ENCODE measurements around the gene TXLNG.
A peak's percentile ranks its signal among the peaks of the same experiment; 100 is the strongest.

The TXLNG gene

DNA sequence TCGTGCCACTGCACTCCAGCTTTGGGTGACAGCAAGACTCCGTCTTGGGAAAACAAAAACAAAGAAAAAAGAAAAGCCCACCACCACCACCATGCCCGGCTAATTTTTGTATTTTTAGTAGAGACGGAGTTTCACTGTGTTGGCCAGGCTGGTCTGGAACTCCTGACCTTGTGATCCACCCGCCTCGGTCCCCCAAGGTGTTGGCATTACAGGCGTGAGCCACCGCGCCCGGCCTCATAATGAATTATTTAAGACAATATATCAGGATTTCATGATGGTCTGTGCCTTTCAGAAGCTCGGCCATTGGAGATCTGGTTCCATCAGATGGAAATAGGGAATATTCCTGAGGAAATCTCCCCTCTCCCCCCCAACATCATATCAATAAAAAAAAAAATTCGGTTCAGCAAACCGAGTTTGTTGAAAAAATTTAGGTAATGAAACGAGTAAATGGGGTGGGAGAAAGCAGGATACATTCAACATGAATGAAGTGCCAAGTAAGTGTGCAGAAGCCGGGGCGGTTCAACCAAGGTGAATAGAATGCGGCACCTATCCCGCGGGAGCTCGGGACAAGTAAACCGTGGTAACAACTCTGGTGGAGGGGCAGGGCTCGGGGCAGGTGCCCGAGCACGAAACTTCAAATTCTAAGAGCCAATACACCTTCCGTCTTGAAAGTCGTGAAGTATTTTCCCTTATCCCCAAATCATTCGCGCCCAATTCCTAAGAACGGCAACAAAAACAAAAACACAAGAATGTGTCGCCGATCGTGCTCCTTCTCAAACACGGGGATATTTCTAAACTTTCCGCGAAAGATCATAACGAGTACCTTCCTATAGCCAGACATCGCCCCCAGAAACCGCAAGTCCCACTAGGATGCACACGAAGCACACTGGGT is 773 bp upstream of the TXLNG start:
- DNase-seq (ENCODE audit: low spot score), result no peak

DNA sequence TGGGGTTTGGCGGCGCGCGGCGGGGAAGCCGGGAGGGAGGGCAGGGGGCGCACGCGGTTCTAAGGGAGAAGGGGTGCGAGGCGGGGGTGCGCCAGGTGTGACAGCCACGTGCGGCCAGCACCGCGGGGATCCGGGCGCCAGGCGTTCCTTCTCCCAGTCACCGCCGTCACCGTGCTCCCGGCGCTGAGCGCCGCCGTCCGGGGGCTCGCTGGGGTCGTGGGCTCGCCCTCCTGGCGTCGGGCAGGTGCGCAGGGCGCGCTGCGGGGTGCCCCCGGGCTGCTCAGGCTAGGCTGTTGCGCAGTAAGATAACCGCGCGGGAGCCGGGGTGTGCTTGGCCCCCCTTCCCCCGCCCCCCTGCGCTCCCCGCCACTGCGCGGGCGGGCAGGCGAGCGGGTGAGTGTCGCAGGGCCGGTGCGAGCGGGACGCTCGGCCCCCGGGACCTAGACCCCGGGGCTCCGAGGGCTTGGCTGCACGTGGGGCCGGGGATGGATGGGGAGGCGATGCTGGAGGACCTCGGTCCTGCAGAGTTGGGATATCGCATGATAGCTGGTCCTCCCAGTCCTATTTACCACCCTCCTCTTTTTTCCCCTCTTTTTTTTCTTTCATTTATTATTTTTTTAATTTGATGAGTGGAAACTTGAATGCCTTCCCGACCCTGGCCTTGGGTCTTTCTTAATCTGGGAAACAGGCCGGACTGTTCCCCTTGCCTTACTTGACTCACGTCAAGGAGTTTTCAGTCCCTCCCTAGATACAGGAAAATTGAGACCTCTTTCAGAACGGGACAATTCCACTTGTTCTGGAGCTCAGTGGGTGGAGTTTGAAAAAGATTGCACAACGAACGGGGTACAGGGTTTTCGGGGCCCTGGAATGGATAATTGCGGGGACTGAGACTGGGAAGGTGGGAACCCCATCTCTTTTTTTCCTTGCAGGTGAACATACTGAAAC is 797 bp downstream of the TXLNG start:
- no peak for DNase-seq (ENCODE audit: low spot score)

DNA sequence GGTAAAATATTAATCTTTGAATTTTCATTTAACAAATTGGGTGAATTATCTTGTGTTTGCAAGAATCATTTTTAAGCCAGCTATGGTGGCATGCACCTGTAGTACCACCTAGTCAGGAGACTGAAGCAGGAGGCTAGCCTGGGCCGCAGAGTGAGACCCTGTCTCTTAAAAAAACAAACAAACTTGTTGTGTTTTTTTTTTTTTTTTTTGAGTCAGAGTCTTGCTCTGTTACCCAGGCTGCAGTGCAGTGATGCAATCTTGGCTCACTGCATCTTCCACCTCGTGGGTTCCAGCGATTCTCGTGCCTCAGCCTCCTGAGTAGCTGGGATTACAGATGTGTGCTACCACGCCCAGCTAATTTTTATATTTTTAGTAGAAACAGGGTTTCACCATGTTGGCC is 2.2 kb downstream of the TXLNG start:
- no peak for DNase-seq (ENCODE audit: low spot score)

DNA sequence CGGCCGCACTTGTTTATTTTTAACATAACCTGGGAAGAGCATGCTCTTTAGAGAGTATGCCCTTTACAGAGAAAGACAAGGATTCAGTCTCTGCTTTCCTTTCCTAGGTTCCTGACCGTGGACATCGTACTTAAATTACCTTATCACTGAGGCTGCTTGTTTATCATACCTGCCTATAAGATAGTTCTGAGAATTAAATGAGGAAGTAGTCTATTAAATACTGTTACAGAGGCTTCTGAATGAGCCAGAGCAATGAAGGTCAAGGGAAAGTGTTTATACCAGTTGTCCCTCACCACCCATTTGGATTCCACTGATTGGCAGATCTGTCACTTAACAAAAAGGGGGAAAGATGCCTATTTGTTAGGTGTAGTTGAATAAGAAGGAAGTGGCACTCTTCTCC is 10.0 kb downstream of the TXLNG start:
- no peak for DNase-seq (ENCODE audit: low spot score)

DNA sequence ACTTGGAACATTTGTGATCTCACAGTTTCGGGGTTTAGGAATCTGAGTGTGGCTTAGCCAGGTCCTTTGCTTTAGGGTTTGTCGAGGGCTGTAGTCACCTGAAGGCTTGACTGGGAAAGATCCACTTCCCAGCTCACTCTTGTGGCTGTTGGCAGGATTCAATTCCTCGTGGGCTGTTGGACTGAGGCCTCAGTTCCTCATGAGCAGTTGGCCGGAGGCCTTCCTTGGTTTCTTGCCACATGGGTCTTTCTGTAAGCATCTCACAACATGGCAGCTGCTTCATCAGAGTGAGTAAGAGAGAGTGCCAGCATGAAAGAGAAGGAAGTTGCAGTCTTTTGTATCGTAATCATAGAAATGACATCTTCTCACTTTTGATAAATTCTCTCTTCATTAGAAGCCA is 11.1 kb downstream of the TXLNG start:
- peak; percentile 81 for DNase-seq (ENCODE audit: low spot score)

DNA sequence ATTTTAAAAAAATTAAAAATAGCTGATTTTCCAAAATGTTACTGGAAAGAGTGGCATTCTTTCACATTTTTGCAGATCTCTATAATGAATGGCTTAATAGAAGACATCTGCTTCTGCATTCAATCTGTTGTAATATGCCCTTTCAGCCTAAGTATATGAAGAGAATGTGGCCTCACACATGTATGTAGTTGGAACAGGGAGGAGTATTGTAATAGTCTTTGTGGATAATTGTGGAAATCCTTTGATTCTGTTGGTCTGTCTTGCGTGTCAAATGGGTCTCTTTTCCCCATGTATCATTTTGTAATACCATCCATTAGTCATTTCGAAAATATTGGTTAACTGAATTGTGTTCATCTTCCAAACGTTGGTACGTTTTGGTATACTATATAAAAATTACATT is 11.6 kb downstream of the TXLNG start:
- no peak for DNase-seq (ENCODE audit: low spot score)

DNA sequence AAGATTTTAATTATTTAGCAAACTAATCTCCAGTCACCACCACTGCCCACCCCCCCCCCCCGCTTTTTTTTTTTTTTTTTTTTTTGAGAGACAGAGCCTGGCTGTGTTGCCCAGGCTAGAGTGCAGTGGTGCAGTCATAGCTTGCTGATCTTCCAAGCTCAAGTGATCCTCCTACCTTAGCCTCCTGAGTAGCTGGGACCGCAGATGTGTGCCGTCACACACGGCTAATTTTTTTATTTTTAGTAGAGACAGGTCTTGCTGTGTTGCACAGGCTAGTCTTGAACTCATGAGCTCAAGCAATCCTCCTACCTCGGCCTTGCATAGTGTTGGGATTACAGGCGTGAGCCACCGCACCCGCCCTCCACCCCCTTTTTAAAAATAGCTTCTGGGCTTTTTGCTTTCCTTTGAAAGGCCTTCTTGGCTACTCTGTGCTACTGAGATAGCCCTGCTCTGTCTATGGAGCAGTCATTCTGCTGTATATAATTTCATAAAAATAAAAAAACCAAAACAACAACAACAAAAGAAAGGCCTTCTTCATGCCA is 18.7 kb downstream of the TXLNG start:
- DNase-seq (ENCODE audit: low spot score), result no peak

DNA sequence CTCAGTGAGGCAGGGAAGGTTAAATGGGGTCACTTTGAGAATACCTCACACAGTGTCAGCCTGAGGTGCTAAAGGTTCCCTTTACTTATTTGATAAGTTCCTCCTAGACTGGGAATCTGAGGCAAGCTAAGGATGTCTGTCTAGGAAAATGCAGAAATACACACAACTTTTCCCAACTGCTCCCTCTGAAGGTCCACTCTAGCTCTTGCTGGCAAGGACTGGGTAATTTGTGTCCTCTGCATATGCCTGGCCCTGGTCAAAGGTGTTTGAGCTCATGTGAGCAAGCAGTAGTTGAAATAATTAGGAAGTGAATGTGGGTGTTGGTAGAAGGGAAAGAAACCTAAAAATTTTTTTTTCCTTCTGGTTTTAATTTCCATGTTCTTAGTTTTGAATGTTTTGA is 21.3 kb downstream of the TXLNG start:
- no peak for DNase-seq (ENCODE audit: low spot score)

DNA sequence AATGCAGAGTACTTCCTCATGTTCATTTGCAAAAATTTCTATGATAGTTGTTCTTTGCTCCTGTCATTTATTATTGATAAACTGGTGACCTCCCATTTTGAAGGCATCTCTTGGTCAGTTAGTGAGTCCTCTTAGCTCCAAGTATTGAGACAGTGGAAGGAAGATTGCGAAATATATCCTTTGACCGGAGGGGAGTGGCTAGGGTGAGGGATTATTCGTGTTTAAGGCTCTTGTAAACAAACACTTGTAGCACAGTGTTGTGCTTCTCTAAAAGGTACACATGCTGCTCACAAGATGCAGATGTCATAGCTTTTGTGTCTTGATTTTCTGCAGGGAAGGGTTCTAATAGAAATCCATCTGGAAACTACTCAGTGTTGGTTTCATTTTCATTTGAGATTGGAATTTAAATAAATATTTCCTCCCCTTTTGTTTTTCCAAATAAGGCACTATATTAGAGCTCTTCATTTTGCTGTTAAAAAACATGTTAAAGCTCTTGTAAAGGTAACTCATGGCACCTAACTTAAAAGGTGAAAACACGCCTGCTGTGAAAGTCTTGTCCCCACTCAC is 21.8 kb downstream of the TXLNG start:
- DNase-seq (ENCODE audit: low spot score), result no peak

DNA sequence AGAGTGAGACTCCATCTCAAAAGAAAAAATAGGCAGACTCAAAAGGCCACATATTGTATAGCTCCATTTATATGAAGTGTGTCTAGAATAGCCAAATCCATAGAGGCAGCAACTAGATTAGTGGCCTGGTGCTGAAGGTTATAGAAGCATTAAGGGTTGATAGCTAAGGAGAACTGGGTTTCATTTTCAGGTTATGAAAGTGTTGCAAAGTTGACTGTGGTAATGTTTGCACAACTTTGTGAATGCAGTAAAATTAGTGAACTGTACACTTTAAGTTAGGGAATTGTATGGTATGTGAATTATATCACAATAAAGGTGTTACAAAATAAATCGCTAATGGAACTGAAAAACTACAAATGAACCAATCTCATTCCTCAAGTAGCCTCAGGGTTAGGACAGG is 28.3 kb downstream of the TXLNG start:
- no peak for DNase-seq (ENCODE audit: low spot score)

DNA sequence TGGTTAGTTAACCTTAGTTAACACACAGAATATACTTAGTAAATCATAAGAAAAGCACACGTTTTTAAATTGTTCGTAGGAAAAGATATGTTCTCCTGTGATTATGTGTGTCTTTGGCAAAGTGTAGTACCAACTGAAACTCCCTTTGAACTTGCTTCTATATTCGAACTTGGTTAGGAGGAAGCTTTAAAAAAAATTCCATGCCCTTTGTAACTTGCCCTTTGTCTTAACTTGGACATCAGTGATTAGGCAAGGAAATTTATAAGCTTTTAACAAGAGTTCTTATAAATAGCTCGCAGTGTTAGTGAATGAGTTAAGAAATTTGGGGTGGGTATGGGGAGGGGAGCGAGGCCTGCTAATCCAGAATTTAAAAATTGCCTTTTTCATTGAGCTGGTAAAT is 33.4 kb downstream of the TXLNG start:
- no peak for DNase-seq (ENCODE audit: low spot score)

DNA sequence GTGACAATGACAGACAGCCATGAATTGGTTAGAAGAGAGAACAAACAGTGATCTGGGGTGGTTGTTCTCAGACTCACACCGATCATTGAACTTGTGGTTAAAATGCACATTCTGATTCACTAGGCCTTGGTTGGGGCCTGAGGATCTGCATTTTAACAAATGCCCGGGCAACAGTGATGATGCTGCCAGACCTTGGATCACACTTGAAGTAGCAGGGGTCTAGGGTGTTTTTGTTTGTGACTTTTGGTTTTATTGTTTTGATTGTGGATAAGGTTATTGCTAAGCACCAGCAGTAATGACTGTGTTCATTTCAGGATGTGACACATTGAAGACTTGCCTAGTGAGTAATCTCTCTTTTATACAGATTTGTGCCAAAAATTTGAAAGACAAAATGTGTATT is 36.5 kb downstream of the TXLNG start:
- no peak for DNase-seq (ENCODE audit: low spot score)

DNA sequence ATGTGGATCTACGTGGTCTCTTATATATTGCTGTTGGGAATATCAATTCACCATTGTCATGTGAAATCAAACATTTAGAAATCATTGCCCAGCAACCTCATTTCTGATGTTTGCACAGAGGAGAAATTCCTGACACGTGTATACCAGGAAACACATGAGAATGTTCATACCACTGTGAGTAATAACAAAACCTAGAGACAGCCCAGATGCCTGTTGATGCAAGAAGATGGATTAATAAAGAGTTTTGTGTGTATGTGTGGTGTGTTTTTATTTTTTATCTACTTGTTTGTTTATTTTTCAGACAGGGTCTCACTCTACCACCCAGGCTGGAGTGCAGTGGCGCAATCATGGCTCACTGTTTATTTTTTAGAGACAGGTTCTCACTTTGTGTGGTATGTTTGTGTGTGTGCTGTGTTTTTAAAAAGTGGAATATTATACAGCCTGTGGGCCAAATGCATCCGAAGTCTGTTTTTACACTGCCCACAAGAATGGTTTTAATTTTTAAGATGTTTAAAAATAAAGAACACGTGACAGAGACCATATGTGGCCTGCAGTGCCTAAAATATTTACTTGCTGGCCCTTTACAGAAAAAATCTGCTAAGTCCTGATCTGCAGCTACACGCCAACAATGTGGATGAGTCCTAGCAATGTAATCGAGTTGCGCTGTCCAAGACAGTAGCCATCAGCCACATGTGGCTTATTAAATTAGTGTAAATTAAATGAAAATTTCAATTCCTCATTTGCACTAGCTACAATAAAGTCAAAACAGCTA is 39.2 kb downstream of the TXLNG start:
- DNase-seq (ENCODE audit: low spot score), result no peak

DNA sequence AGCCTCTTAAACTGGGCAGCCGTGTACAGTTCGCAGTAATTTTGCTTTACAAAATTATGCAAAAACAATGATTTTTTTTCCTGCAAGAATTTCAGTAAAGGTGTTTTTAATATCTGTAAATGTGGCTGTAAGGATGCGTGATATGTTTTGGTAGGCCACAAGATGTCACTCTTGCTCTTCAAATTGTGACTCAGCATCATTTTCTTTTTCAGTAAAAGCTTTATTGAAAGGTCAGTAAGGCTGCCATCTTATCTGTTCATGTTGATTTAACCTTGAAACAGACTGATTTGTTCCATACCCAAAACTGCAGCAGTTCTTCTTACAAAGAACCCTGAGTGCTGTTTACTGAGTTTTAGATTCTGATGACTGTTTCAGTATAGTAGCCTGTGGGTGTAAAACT is 39.9 kb downstream of the TXLNG start:
- peak; percentile 47 for DNase-seq (ENCODE audit: low spot score)

DNA sequence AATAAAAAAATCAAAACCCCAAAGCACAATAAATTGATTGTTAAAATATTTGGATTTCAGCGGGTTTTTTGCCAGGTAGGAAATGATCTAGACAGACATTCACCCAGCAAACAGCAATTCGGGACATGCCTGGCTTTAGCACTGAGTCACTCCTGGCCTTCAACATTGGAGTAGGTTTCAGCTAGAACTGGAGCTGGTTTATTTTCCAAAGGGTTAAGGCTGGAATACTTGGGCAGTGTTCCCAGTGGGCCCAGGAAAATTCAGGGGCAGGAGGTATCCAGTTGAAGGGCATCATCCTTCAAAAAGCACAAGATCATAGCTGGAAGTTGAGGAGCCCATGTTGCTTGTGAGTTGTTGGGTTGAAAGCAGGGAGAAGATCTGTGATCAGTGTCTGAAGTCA is 41.0 kb downstream of the TXLNG start:
- DNase-seq (ENCODE audit: low spot score), result no peak

DNA sequence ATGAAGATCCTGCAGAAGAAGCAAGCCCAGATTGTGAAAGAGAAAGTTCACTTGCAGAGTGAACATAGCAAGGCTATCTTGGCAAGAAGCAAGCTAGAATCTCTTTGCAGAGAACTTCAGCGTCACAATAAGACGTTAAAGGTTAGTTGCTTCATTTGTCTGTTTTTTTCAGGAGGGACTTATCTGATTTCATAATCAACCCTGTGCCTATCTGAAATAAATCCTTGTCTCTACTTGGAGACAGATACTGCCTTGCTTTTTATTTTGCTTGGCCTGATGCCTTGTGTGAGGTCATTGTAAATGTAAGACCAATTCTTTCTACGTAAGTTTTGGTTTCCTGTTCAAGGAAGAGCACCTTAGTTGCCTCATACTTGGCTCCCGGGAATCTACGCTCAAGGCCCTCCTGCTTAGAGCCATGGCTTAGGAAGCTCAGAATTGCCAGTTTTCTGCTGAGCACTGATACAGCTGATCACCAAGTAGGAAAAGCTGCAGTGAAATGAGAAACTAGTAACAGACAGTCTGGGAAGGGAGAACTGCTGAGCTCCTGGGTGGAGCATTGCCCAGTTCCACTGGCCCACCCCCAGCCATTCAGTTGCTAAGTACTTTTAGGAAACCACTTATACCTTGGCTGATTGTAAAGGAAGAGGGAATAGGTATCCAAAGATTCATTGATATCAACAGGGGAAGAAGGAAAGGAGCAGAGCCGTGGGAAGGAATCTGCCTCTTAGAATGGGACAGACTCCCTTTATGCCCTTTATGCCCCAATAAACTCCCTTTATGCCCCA is 42.0 kb downstream of the TXLNG start:
- no peak for DNase-seq (ENCODE audit: low spot score)

DNA sequence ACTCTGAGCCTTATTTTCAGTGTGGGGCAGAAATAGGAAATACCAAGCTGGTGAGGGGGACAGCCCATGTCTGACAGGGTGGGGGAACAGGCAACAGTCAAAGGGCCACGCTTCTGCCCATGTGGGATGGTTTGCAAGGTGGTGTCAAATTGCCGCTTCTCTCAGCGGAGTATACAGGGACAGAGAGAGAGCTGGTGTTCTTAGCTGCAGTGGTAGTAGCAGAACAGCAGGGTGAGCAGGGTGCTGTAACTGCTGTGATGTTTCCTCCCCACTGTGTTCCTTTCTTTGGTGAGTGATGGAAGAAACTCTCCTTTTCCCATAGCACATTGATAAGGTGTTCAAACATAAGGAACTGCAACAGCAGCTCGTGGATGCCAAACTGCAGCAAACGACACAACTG is 46.0 kb downstream of the TXLNG start:
- DNase-seq (ENCODE audit: low spot score), result no peak

DNA sequence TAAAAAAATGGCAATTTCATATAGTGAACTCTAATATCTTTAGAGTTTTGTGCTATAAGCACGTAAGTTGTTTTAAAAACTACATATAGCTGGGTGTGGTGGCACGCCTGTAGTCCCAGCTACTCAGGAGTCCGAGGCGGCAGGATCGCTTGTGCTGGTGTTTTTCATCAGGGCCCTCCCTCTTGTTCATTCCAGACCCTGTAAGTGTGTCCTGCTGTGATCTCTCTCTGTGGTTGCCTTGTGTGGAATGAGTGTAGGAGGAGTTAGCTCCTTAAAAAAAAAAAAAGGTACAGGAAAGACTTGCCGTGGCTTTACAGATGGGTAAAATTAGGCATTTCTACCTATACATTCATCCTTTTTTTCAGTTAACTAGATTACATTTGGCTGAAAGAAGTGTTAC is 48.5 kb downstream of the TXLNG start:
- no peak for DNase-seq (ENCODE audit: low spot score)

DNA sequence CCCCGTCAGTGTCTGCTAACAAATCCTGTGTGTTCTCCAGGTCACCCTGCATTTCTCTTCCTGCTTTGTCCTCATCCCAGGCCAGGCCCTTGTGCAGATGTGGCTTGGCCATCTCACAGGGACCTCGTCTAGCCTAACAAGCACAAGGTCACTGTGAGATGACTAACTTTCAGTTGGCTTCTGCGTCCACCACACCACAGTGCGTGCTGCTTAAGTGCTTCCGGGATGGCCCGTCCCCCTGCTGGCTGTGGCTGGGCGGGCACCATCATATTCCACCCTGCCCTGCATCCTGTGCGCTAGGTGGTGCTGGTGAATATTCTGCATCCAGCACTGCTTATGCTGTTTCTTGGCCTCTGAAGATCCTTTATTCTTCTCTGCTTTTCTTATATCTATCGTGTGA is 50.1 kb downstream of the TXLNG start:
- DNase-seq (ENCODE audit: low spot score), result no peak

DNA sequence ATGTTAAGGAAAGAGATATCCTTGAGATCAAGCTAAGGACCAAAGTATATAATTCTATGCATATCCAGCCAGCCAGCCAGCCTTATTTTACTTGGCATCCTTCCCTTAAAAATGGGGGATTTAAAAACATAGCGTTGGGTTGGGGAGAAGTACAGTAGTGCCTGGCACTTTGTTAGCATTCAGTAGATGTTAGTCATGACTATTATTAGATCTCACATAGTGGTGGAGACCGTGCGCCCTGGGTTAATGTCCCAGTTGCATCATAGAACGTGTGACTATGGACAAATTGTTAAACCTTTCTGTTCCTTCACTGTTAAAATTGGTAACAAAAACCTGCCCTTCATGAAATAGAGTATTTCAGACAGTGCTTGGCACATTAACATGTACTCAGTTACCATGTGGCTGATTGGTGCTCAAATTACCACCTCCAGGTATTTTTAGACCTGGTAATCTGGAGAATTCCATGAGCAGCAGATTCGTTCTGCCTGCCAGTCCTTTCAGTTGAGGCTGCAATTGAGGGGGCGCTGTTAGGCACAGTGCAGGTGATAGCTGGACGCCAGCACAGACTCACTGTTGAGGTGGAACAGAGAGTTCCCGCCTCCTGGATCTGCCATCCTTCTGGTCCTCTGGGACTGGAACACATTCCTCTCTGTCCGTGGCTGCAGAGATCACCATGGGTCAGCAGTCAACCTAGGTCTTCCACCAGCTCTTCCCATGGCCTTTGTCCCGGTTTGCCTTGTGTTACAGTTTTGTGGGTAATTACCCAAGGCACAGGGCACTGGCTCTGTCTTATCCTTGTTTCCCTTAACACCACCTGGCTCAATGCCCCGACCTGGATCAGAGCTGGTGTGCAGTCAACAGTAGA is 52.2 kb downstream of the TXLNG start:
- peak; percentile 23 for DNase-seq (ENCODE audit: low spot score)
